ENCODE measurements around the gene COX18. TPM values are rescaled to one million over a fixed set of nuclear protein-coding genes. Genes with fewer than 3 reads are reported as not detected.

The COX18 gene
- total RNA-seq, 5 donors from 2014 or later (not counting 1 experiment from before 2014, with no cell fraction given) = 11.5 to 18.3 (median 15.2) TPM

GRCh38 chr4:73075832-73076231, 6.3 kb upstream of the COX18 start:
- WGBS (ENCODE audit: insufficient coverage) = no CpG with 5 or more reads among the region's 3 CpGs
- no peaks in the 10 kb centered on the region for H3K27me3 ChIP-seq (replicated peaks in 1 of 2; ENCODE audit: control insufficient read depth in 2 of 2, extremely low read depth in 1 of 2, insufficient read depth in 2 of 2, low read length in 1 of 2)
- no peaks in the 10 kb centered on the region for H3K4me1 ChIP-seq (ENCODE audit: control insufficient read depth in 1 of 2, extremely low read depth in 1 of 2, insufficient read depth in 2 of 2, low read length in 2 of 2)
- Mint-ChIP-seq H3K27me3 (no peaks in the 10 kb centered on the region), H3K36me3 (peaks cover 32% of the 10 kb centered on the region), H3K4me3 (no peak overlapping the region), H3K9me3 (no peaks in the 10 kb centered on the region), H3K4me1 (peaks cover 0 to 8% (median 2%) of the 10 kb centered on the region in 3 donors), H3K27ac (no peak overlapping the region)
- peaks cover 2 to 31% of the 10 kb centered on the region in 2 donors for H3K36me3 ChIP-seq (ENCODE audit: control insufficient read depth in 2 of 2, extremely low read depth in 1 of 2, insufficient read depth in 1 of 2, low read length in 1 of 2)
- no peaks in the 10 kb centered on the region for H3K9me3 ChIP-seq
- ATAC-seq (replicated peaks in 1 of 4) (no peak), DNase-seq (no peak)
- POLR2A ChIA-PET = no interaction called here
- CTCF ChIA-PET = no interaction called here
- H3K4me3 ChIP-seq (ENCODE audit: control insufficient read depth in 1 of 2, extremely low read depth in 1 of 2, low read length in 1 of 2) = no peak overlapping the region
- H3K27ac ChIP-seq (ENCODE audit: low read length) = no peak overlapping the region

- H3K4me3 ChIP-seq (ENCODE audit: control insufficient read depth in 1 of 2, extremely low read depth in 1 of 2, low read length in 1 of 2) = peak overlapping the region; percentile 59 to 90
- WGBS (ENCODE audit: insufficient coverage) = 6% methylated on average over 2 of the region's 9 CpGs
Observed at GRCh38 chr4:73070074-73070390, 516 bp upstream of the COX18 start.

GRCh38 chr4:73068491-73069337, 802 bp downstream of the COX18 start:
- Mint-ChIP-seq H3K36me3 (peaks cover 18% of the 10 kb centered on the region), H3K9me3 (no peaks in the 10 kb centered on the region), H3K4me1 (peaks cover 45 to 49% (median 48%) of the 10 kb centered on the region in 3 donors), H3K27me3 (no peaks in the 10 kb centered on the region), H3K27ac (peak overlapping the region; percentile 95 to 98), H3K4me3 (peak overlapping the region; percentile 83 to 89 (median 88))
- peaks cover 21 to 25% of the 10 kb centered on the region in 2 experiments for H3K4me1 ChIP-seq (ENCODE audit: control insufficient read depth in 1 of 2, extremely low read depth in 1 of 2, insufficient read depth in 2 of 2, low read length in 2 of 2)
- H3K27me3 ChIP-seq (replicated peaks in 1 of 2; ENCODE audit: control insufficient read depth in 2 of 2, extremely low read depth in 1 of 2, insufficient read depth in 2 of 2, low read length in 1 of 2) = no peaks in the 10 kb centered on the region
- peaks cover 0 to 6% of the 10 kb centered on the region in 2 donors for H3K36me3 ChIP-seq (ENCODE audit: control insufficient read depth in 2 of 2, extremely low read depth in 1 of 2, insufficient read depth in 1 of 2, low read length in 1 of 2)
- ATAC-seq (replicated peaks in 1 of 4) (peak in 2 of 4 experiments; percentile 0 to 3), DNase-seq (peak in 3 of 35 experiments; percentile 5 to 61 (median 11))
- ChIA-PET POLR2A (interaction anchor here in 1 of 2 donors (0.6 kb wide), 1 partner anchor 244 kb away, joined by 4 read pairs; no protein-coding TSS in a partner anchor), CTCF (interaction anchor here (0.5 to 2.1 kb wide), 5 partner anchors 18 to 190 kb away, joined by 3 to 12 read pairs (median 6); partner anchors contain the start of gene ANKRD17 (in 2 of the 2))
- H3K4me3 ChIP-seq (ENCODE audit: control insufficient read depth in 1 of 2, extremely low read depth in 1 of 2, low read length in 1 of 2) = peak overlapping the region; percentile 59 to 90
- no peaks in the 10 kb centered on the region for H3K9me3 ChIP-seq
- 1% methylated on average over 22 of the region's 27 CpGs for WGBS (ENCODE audit: insufficient coverage)
- H3K27ac ChIP-seq (ENCODE audit: low read length) = peak overlapping the region; percentile 98

More at GRCh38 chr4:73070074-73070390, 516 bp upstream of the COX18 start:
- DNase-seq = no peak
- peaks cover 11% of the 10 kb centered on the region for H3K36me3 Mint-ChIP-seq
- H3K4me1 Mint-ChIP-seq = peaks cover 39 to 42% (median 39%) of the 10 kb centered on the region in 3 donors
- Histone ChIP-seq H3K4me1 (ENCODE audit: control insufficient read depth in 1 of 2, extremely low read depth in 1 of 2, insufficient read depth in 2 of 2, low read length in 2 of 2) (peaks cover 21 to 25% of the 10 kb centered on the region in 2 experiments), H3K27me3 (replicated peaks in 1 of 2; ENCODE audit: control insufficient read depth in 2 of 2, extremely low read depth in 1 of 2, insufficient read depth in 2 of 2, low read length in 1 of 2) (no peaks in the 10 kb centered on the region), H3K9me3 (no peaks in the 10 kb centered on the region), H3K36me3 (ENCODE audit: control insufficient read depth in 2 of 2, extremely low read depth in 1 of 2, insufficient read depth in 1 of 2, low read length in 1 of 2) (peaks cover 0 to 6% of the 10 kb centered on the region in 2 donors), H3K27ac (ENCODE audit: low read length) (peak overlapping the region; percentile 98)
- H3K27ac Mint-ChIP-seq = peak overlapping the region; percentile 95 to 98
- H3K4me3 Mint-ChIP-seq = peak overlapping the region; percentile 83 to 89 (median 88)
- H3K9me3 Mint-ChIP-seq = no peaks in the 10 kb centered on the region
- H3K27me3 Mint-ChIP-seq = no peaks in the 10 kb centered on the region
- ATAC-seq (replicated peaks in 1 of 4) = peak in 1 of 4 experiments; percentile 21
- CTCF ChIA-PET = interaction anchor here (1.0 to 2.1 kb wide), 3 partner anchors 82 to 188 kb away, joined by 3 to 12 read pairs (median 8); partner anchors contain the start of gene ANKRD17 (in 1 of the 2)
- POLR2A ChIA-PET = interaction anchor here (0.8 to 1.9 kb wide), 7 partner anchors 10 to 190 kb away, joined by 3 to 7 read pairs (median 4); partner anchors contain the start of gene ANKRD17 (in 2 of the 2)

GRCh38 chr4:73067971-73068394, 1.5 kb downstream of the COX18 start:
- DNase-seq (peak in 1 of 35 experiments; percentile 43), ATAC-seq (replicated peaks in 1 of 4) (no peak)
- Histone ChIP-seq H3K36me3 (ENCODE audit: control insufficient read depth in 2 of 2, extremely low read depth in 1 of 2, insufficient read depth in 1 of 2, low read length in 1 of 2) (peaks cover 0 to 6% of the 10 kb centered on the region in 2 donors), H3K9me3 (no peaks in the 10 kb centered on the region), H3K27ac (ENCODE audit: low read length) (peak overlapping the region; percentile 98), H3K4me3 (ENCODE audit: control insufficient read depth in 1 of 2, extremely low read depth in 1 of 2, low read length in 1 of 2) (peak overlapping the region; percentile 59 to 90), H3K27me3 (replicated peaks in 1 of 2; ENCODE audit: control insufficient read depth in 2 of 2, extremely low read depth in 1 of 2, insufficient read depth in 2 of 2, low read length in 1 of 2) (no peaks in the 10 kb centered on the region), H3K4me1 (ENCODE audit: control insufficient read depth in 1 of 2, extremely low read depth in 1 of 2, insufficient read depth in 2 of 2, low read length in 2 of 2) (peaks cover 21 to 25% of the 10 kb centered on the region in 2 experiments)
- peak overlapping the region; percentile 95 to 98 for H3K27ac Mint-ChIP-seq
- H3K27me3 Mint-ChIP-seq = no peaks in the 10 kb centered on the region
- peak overlapping the region; percentile 83 to 89 (median 88) for H3K4me3 Mint-ChIP-seq
- WGBS (ENCODE audit: insufficient coverage) = no CpG with 5 or more reads among the region's 4 CpGs
- H3K4me1 Mint-ChIP-seq = peaks cover 49 to 53% (median 51%) of the 10 kb centered on the region in 3 donors
- H3K9me3 Mint-ChIP-seq = no peaks in the 10 kb centered on the region
- ChIA-PET CTCF (interaction anchor here (0.5 to 1.9 kb wide), 5 partner anchors 19 to 191 kb away, joined by 3 to 12 read pairs (median 4); partner anchors contain the start of gene ANKRD17 (in 1 of the 2)), POLR2A (interaction anchor here in 1 of 2 donors (0.6 kb wide), 1 partner anchor 245 kb away, joined by 4 read pairs; no protein-coding TSS in a partner anchor)
- H3K36me3 Mint-ChIP-seq = peaks cover 22% of the 10 kb centered on the region

- DNase-seq (peak in 21 of 35 experiments; percentile 3 to 77 (median 16)), ATAC-seq (replicated peaks in 1 of 4) (peak in 1 of 4 experiments; percentile 23)
- peaks cover 49 to 53% (median 51%) of the 10 kb centered on the region in 3 donors for H3K4me1 Mint-ChIP-seq
- peak overlapping the region; percentile 98 for H3K27ac ChIP-seq (ENCODE audit: low read length)
- H3K36me3 Mint-ChIP-seq = peaks cover 22% of the 10 kb centered on the region
- no peaks in the 10 kb centered on the region for H3K27me3 ChIP-seq (replicated peaks in 1 of 2; ENCODE audit: control insufficient read depth in 2 of 2, extremely low read depth in 1 of 2, insufficient read depth in 2 of 2, low read length in 1 of 2)
- peaks cover 7 to 12% of the 10 kb centered on the region in 2 donors for H3K36me3 ChIP-seq (ENCODE audit: control insufficient read depth in 2 of 2, extremely low read depth in 1 of 2, insufficient read depth in 1 of 2, low read length in 1 of 2)
- POLR2A ChIA-PET = interaction anchor here in 1 of 2 donors (0.7 to 1.1 kb wide), 3 partner anchors 190 to 193 kb away, joined by 3 read pairs; partner anchors contain the start of gene ANKRD17
- peak overlapping the region; percentile 90 to 91 for H3K27ac Mint-ChIP-seq
- CTCF ChIA-PET = interaction anchor here in 1 of 2 donors (1.9 kb wide), 1 partner anchor 192 kb away, joined by 12 read pairs; the partner anchor contains the start of gene ANKRD17
- WGBS (ENCODE audit: insufficient coverage) = no CpG with 5 or more reads among the region's 2 CpGs
- H3K27me3 Mint-ChIP-seq = no peaks in the 10 kb centered on the region
- peaks cover 21 to 25% of the 10 kb centered on the region in 2 experiments for H3K4me1 ChIP-seq (ENCODE audit: control insufficient read depth in 1 of 2, extremely low read depth in 1 of 2, insufficient read depth in 2 of 2, low read length in 2 of 2)
- H3K9me3 Mint-ChIP-seq = no peaks in the 10 kb centered on the region
- H3K4me3 ChIP-seq (ENCODE audit: control insufficient read depth in 1 of 2, extremely low read depth in 1 of 2, low read length in 1 of 2) = no peak overlapping the region
- peak overlapping the region; percentile 28 to 57 (median 54) for H3K4me3 Mint-ChIP-seq
- H3K9me3 ChIP-seq = no peaks in the 10 kb centered on the region
Observed at GRCh38 chr4:73066928-73067327, 2.6 kb downstream of the COX18 start.

- H3K27ac Mint-ChIP-seq = peak overlapping the region; percentile 90 to 92
- H3K9me3 Mint-ChIP-seq = no peaks in the 10 kb centered on the region
Observed at GRCh38 chr4:73066445-73066844, 3.1 kb downstream of the COX18 start.

More at GRCh38 chr4:73066445-73066844, 3.1 kb downstream of the COX18 start:
- H3K27me3 ChIP-seq (replicated peaks in 1 of 2; ENCODE audit: control insufficient read depth in 2 of 2, extremely low read depth in 1 of 2, insufficient read depth in 2 of 2, low read length in 1 of 2) = no peaks in the 10 kb centered on the region
- WGBS (ENCODE audit: insufficient coverage) = 71% methylated on average over 1 of the region's 3 CpGs
- peaks cover 7 to 17% of the 10 kb centered on the region in 2 donors for H3K36me3 ChIP-seq (ENCODE audit: control insufficient read depth in 2 of 2, extremely low read depth in 1 of 2, insufficient read depth in 1 of 2, low read length in 1 of 2)
- Mint-ChIP-seq H3K4me1 (peaks cover 49 to 53% (median 51%) of the 10 kb centered on the region in 3 donors), H3K27me3 (no peaks in the 10 kb centered on the region), H3K36me3 (peaks cover 24% of the 10 kb centered on the region), H3K4me3 (peak overlapping the region in 2 of 3 donors; percentile 53 to 57)
- peak overlapping the region; percentile 98 for H3K27ac ChIP-seq (ENCODE audit: low read length)
- no peak overlapping the region for H3K4me3 ChIP-seq (ENCODE audit: control insufficient read depth in 1 of 2, extremely low read depth in 1 of 2, low read length in 1 of 2)
- DNase-seq (no peak), ATAC-seq (replicated peaks in 1 of 4) (no peak)
- peaks cover 21 to 25% of the 10 kb centered on the region in 2 experiments for H3K4me1 ChIP-seq (ENCODE audit: control insufficient read depth in 1 of 2, extremely low read depth in 1 of 2, insufficient read depth in 2 of 2, low read length in 2 of 2)
- H3K9me3 ChIP-seq = no peaks in the 10 kb centered on the region
- ChIA-PET POLR2A (interaction anchor here in 1 of 2 donors (0.8 to 1.1 kb wide), 2 partner anchors 191 to 192 kb away, joined by 3 read pairs; partner anchors contain the start of gene ANKRD17), CTCF (interaction anchor here (0.7 to 1.9 kb wide), 2 partner anchors 11 to 193 kb away, joined by 3 to 12 read pairs; partner anchors contain the start of gene ANKRD17 (in 1 of the 2))

Data from T-cell (primary cell).